Measurements from ENCODE around the gene SRSF5.

DNA sequence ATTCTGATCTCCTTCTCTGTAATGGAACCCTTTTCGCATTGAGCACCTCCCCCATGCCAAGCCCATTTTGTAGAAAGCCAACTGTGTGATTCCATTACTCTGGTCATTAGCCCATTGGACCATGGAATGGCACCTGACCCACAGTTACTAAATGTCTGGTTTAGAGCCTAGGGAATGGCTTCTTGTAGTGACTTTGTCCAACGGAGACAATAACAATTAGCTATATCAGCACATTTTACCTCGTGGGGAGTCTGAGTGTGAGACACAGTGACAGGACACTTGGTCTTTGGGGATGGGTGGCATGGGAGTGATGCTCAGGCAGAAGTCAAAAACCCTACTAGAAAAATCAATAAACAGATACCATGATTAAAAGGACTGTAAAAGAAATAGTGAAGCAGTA is 19.7 kb downstream of the SRSF5 start:
- TF ChIP-seq, protein P1, sequence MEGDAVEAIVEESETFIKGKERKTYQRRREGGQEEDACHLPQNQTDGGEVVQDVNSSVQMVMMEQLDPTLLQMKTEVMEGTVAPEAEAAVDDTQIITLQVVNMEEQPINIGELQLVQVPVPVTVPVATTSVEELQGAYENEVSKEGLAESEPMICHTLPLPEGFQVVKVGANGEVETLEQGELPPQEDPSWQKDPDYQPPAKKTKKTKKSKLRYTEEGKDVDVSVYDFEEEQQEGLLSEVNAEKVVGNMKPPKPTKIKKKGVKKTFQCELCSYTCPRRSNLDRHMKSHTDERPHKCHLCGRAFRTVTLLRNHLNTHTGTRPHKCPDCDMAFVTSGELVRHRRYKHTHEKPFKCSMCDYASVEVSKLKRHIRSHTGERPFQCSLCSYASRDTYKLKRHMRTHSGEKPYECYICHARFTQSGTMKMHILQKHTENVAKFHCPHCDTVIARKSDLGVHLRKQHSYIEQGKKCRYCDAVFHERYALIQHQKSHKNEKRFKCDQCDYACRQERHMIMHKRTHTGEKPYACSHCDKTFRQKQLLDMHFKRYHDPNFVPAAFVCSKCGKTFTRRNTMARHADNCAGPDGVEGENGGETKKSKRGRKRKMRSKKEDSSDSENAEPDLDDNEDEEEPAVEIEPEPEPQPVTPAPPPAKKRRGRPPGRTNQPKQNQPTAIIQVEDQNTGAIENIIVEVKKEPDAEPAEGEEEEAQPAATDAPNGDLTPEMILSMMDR (conservative IDR thresholded peaks at IDR 0.05; ENCODE audit: low read length), result no peak
- TF ChIP-seq EZH2phosphoT487 (IDR thresholded peaks at IDR 0.05; ENCODE audit: borderline replicate concordance), result no peak

Data from Loucy (cell line).